ENCODE measurements around the gene ZCCHC9.
"Not testable (repeated sequence)": the region's sequence is repeated elsewhere in the genome, so short reads cannot be mapped to it uniquely, and the experiment has no call there.

Gene ZCCHC9

GRCh38 chr5:81265101-81265500, 36.3 kb upstream of the ZCCHC9 start:
- TF ChIP-seq CTCF (IDR thresholded peaks at IDR 0.05; ENCODE audit: control insufficient read depth, extremely low read depth, insufficient read depth), result no peak
- H3K4me3 ChIP-seq (ENCODE audit: low read depth, low read length), result no peak overlapping the region

GRCh38 chr5:81268521-81269196, 32.7 kb upstream of the ZCCHC9 start:
- TF ChIP-seq CTCF (IDR thresholded peaks at IDR 0.05; ENCODE audit: control insufficient read depth, extremely low read depth, insufficient read depth), result no peak
- no peak for DNase-seq (ENCODE audit: low read depth)
- H3K4me3 ChIP-seq (ENCODE audit: low read depth, low read length), result no peak overlapping the region

More at GRCh38 chr5:81265101-81265500, 36.3 kb upstream of the ZCCHC9 start:
- DNase-seq (ENCODE audit: low read depth), result no peak

- no peak for TF ChIP-seq CTCF (IDR thresholded peaks at IDR 0.05; ENCODE audit: control insufficient read depth, extremely low read depth, insufficient read depth)
- DNase-seq (ENCODE audit: low read depth), result no peak
- H3K4me3 ChIP-seq (ENCODE audit: low read depth, low read length), result no peak overlapping the region
Observed at GRCh38 chr5:81269751-81270393, 31.5 kb upstream of the ZCCHC9 start.

GRCh38 chr5:81270394-81271027, 30.9 kb upstream of the ZCCHC9 start:
- H3K4me3 ChIP-seq (ENCODE audit: low read depth, low read length); DNase-seq (ENCODE audit: low read depth): not testable (repeated sequence)

GRCh38 chr5:81283976-81284375, 17.4 kb upstream of the ZCCHC9 start:
- DNase-seq (ENCODE audit: low read depth), result no peak
- TF ChIP-seq CTCF (IDR thresholded peaks at IDR 0.05; ENCODE audit: control insufficient read depth, extremely low read depth, insufficient read depth), result no peak
- no peak overlapping the region for H3K4me3 ChIP-seq (ENCODE audit: low read depth, low read length)

GRCh38 chr5:81286059-81286617, 15.2 kb upstream of the ZCCHC9 start:
- TF ChIP-seq CTCF (IDR thresholded peaks at IDR 0.05; ENCODE audit: control insufficient read depth, extremely low read depth, insufficient read depth), result no peak
- DNase-seq (ENCODE audit: low read depth), result no peak
- H3K4me3 ChIP-seq (ENCODE audit: low read depth, low read length), result no peak overlapping the region

GRCh38 chr5:81288021-81288433, 13.4 kb upstream of the ZCCHC9 start:
- DNase-seq (ENCODE audit: low read depth), result no peak
- no peak for TF ChIP-seq CTCF (IDR thresholded peaks at IDR 0.05; ENCODE audit: control insufficient read depth, extremely low read depth, insufficient read depth)
- no peak overlapping the region for H3K4me3 ChIP-seq (ENCODE audit: low read depth, low read length)
